Activated effector memory CD4-positive, alpha-beta T cell treated with anti-CD3 and anti-CD28 coated beads, Interleukin-2, amount 50 U/mL, for 16 hours (primary cell): ENCODE measurements around the gene PPIL4.
A peak's percentile ranks its signal among the peaks of the same experiment; 100 is the strongest.

Experiments used
- DNase-seq: peaks from one replicate; pipeline ENCODE4 v3.0.0-alpha.2; 2020

Gene PPIL4, protein sequence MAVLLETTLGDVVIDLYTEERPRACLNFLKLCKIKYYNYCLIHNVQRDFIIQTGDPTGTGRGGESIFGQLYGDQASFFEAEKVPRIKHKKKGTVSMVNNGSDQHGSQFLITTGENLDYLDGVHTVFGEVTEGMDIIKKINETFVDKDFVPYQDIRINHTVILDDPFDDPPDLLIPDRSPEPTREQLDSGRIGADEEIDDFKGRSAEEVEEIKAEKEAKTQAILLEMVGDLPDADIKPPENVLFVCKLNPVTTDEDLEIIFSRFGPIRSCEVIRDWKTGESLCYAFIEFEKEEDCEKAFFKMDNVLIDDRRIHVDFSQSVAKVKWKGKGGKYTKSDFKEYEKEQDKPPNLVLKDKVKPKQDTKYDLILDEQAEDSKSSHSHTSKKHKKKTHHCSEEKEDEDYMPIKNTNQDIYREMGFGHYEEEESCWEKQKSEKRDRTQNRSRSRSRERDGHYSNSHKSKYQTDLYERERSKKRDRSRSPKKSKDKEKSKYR

DNA sequence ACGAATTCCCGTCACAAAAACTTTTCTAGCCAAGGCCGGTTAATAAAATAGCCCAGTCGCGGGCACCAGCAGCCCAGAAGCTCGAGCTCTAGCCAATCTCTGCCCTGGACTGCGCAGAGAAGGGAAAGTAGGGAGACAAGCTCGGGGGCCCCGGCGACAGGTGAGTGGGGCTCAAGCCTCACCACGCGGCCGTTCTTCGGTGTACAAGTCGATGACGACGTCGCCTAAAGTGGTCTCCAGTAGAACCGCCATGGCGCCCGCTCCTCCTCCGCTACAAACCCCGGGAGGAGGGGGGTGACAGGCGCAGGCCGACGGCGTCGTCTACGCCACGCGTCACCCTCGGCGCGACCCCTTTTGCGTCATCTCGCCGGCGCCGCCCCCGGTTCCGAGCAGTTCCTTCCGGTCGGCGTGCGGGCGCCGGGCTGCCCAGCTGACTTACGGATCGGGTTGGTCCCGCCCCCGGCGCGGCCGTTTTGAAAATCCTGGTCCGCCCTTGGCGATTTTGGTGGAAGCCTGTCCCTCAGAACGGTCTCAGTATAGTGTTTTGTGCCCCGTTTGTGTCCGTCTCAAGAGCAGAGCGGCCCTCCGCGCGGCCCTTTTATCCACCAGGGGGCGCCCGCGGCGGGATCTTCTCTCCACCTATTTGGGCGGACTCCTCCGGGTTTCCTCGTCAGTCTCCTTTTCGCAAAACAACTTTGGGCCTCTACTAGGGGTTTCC, at the start of gene PPIL4:
Gene PPIL4, minus strand, starts transcription at position 290 of the 718 bp plus-strand sequence. Its CDS starts 38 bp downstream, at position 252.
- DNase-seq = peak; percentile 99

DNA sequence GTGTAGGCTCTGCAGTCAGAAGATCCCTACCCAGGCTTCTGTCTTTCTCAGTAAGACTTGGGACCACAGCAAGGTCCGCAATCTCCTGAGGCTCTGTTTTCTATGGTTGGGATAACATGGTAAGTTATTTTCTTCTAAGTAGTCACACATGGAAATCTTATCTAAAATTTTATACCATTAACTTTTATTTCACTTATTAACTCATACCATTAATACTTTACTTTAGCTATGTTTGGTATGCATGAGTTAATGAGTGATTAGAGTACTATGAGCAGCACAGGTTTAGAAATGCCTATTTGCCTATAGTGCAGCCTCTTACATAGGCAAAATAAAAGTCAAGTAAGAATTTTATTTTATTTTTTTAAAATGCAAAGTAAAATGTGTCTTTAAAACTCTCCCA, 47.6 kb upstream of the PPIL4 start:
- no peak for DNase-seq

DNA sequence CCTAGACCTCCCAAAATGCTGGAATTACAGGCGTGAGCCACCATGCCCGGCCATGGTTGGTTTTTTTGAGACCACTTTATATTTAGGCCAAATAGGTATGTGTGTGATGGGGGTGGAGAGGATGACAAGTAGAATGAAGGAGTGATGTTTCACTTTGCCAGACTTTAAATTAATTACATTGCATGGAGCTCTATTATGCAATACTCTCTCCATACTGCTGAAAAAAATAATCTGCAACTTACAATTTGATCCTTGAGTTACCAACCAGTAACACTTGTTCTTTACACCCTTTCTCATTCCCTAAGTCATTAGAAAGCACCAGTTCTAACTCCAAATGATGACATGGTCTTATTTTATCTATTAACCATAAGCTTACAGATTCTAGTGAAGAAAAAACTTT, 47.1 kb upstream of the PPIL4 start:
- no peak for DNase-seq

- DNase-seq = no peak
These were observed 40.3 kb upstream of the PPIL4 start for GRCh38 chr6:149586149-149586548.

DNA sequence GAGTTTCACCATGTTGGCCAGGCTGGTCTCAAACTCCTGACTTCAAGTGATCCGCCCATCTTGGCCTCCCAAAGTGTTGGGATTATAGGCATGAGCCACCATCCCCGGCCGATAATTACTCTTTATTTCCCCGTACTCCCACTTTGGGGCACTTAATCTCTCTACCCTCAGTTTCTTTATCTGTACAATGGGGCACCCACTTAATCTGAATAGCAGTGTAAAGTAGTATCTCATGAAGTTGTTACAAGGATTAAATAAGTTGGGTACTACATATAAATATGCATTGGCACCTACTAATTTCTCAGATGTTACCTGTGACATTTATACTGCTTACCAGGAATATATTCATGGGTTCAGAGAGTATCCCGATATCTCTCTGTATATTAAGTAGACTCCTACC, 35.5 kb upstream of the PPIL4 start:
- no peak for DNase-seq

GRCh38 chr6:149580880-149581279, 35.0 kb upstream of the PPIL4 start:
- no peak for DNase-seq

- DNase-seq = no peak
These were observed 22.2 kb upstream of the PPIL4 start for GRCh38 chr6:149567945-149568585.

GRCh38 chr6:149567194-149567586, 21.3 kb upstream of the PPIL4 start:
- no peak for DNase-seq

GRCh38 chr6:149566410-149567193, 20.8 kb upstream of the PPIL4 start:
- DNase-seq = peak; percentile 85

DNA sequence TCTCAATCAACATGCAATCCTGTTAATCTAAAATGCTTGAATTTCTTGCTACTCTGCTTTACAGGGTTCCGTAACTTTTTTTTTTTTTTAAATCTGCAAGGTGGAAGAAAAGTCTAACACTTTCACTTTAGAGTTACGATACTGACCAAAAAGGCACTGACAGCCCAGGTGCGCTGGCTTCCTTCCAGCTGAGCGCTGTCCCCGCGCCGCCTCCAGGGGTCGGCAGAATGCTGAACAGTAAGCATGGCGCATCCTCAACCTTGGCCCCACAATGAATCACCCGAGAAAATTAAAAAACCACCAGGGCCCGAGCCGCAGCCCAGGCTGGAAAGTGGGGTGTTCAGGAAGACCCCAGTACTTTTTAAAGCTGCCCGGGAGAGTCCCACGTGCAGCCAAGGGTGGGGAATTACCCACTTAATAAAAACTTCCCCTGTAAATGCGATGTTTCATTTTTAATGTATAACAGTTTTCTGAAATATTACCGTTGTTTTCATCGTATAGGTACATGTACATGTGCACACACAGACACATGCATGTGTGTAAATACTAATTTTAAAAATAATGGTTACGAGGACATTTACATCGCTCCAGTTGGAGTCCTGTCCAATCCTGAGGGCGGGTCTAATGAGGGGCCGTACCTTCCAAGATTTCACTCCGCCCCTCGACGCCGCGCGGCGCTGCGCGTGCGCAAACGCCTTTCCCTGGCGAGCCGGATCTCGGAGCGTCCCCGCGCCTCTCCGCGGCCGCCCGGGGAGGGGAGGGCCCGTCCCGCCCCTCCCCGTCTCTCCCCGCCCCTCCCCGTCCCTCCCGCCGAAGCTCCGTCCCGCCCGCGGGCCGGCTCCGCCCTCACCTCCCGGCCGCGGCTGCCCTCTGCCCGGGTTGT, 19.9 kb upstream of the PPIL4 start, which contains the start of gene GINM1:
Gene GINM1, plus strand, starts transcription at position 849 of the 883 bp plus-strand sequence. CDS start 40 bp downstream, outside the sequence.
- DNase-seq = peak; percentile 98

GRCh38 chr6:149563928-149564325, 18.1 kb upstream of the PPIL4 start:
- no peak for DNase-seq

- no peak for DNase-seq
These were observed 17.5 kb upstream of the PPIL4 start for GRCh38 chr6:149563203-149563927.

DNA sequence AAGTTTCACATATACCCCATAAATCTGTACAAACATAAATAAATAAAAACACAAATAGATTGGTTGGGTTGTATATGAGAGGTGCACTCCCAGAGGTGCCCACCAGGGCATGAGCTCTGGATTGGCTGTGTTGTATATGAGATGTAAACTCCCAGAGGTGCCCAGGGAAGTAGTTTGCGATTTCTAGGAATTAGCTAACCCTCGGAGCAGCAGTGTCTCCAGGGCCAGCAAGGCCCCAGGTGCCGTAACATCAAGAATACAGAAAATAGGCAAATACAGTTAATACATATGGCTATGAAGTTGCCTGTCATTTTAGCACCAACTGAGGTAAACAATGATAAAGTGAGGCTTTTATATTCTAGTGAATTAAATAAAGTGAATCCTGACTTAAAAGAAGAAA, 14.9 kb upstream of the PPIL4 start:
- peak; percentile 69 for DNase-seq

GRCh38 chr6:149559389-149559788, 13.5 kb upstream of the PPIL4 start:
- no peak for DNase-seq

DNA sequence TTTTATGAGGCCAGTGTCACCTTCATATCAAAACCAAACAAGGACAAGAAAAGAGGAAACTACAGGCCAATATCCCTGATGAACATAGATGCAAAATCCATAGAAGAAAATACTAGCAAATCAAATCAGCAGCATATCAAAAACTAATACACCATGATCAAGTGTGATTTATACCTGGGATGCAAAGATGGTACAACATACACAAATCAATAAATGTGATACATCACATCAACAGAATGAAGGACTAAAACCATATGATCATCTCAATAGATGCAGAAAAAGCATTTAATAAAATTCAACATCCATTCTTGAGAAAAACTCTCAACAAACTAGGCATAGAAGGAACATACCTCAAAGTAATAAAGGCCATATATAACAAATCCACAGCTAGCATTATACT, 12.2 kb upstream of the PPIL4 start:
- DNase-seq = no peak

DNA sequence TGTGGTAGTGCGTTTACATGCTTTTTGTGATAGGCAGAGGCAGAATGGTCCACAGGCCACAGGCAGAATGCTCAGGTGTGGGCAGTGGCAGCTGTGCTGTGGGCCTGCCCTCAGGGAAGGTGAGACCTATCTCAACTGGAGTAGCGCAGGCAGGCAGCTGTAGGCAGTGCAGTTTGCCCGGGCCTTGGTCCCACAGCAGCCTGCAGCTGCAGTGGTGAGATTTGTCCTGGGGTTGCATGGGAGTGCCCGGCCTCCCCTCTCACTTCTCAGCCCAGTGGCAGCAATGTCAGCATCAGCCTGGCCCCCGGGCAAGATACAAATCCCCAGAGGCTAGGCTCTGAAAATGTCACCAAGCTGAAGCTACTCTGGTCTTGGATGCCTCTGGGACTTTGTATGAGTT, 6.1 kb upstream of the PPIL4 start:
- DNase-seq = no peak

DNA sequence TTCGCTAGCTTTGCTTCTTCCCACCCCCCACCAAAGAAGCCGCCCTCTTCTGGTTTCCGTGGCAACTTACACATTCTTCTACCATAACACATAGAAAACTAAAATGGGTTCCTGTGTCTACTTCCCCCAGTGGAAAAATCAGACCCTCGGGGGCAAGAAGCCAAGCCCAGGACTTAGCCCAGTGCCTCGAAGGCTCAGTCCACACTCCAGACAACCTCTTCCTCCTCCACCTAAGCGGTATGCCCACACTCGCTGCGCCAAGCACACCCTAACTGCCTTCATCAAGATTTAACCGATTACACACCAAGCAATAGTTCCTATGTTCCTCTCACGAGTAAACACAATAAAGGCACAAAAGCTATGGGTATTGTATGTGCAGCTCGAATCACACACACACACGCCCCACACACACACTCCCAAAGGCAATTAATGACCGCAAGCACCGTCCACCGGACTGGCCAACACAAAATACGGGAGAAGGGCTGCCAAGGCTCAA, 537 bp downstream of the PPIL4 start:
- DNase-seq = peak; percentile 85

GRCh38 chr6:149544646-149545257, 1.1 kb downstream of the PPIL4 start:
- no peak for DNase-seq

DNA sequence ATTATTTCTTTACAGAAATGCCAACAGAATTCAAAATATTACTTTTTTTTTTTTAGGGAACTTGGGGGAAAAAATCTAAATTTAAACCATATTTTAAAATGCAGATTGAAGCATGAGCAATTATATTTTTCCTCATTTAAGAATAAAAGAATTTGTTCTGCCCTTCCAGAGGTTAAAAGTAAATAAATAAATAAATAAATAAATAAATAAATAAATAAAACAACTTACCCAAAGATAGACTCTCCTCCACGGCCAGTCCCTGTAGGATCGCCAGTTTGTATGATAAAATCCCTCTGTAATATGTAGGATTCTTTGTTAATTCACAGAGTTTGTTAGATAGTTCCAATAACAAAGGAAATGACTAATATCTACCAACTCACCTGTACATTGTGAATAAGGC, 4.7 kb downstream of the PPIL4 start:
- DNase-seq = no peak

- DNase-seq = no peak
These were observed 11.1 kb downstream of the PPIL4 start for GRCh38 chr6:149534742-149535141.
